Activated T-helper 1 cell treated with anti-CD3 and anti-CD28 coated beads, Interleukin-2, amount 50 U/mL, for 16 hours (primary cell): ENCODE results near the gene MYL10.
A peak's percentile ranks its signal among the peaks of the same experiment; 100 is the strongest.
"Not testable (repeated sequence)": the region's sequence is repeated elsewhere in the genome, so short reads cannot be mapped to it uniquely, and the experiment has no call there.

ENCODE experiments used
- DNase-seq, 2 donors: peaks; one replicate each; pipeline ENCODE4 v3.0.0-alpha.2; 2020; ENCODE audit warnings: low read depth in 1 of 2, low spot score in 1 of 2

The MYL10 gene

DNA sequence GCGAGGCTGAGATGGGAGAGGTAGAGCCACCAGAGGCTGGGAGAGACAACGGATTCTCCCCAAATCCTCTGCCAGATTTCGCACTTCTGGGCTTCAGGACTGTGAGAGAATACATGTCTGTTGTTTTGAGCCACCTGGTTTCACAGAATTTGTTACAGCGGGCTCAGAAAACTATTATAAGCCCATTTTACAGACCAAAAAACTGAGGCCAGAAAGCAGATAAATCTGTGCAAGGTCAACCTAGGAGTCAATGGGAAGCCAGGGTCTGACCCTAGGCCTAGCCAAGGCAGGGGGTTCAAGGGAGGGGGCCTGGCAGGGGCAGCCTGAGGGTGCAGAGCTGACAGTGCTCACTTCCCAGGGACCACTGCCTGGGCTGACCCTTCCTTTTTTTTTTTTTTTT is 8.7 kb downstream of the MYL10 start:
- no peak for DNase-seq

DNA sequence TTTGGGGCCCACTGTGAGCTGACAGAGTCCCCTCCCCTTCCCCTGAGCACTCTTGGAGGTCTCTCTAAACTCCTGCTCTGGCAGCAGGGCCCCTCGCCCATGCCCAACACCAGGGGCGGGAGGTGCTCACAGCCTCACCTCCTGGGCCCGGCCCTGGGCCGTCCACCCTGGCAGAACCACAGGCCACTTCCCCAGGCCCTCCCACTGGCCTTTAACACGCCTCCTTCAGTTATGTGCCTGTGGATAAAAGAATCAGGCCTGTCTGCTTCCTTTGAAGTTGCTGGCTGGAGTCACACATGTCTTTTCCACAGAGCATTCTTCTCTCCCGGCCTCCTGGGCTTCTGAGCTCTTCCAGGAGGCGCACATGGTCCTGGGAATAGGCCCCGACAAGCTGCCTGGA is 10.2 kb downstream of the MYL10 start:
- no peak for DNase-seq

DNA sequence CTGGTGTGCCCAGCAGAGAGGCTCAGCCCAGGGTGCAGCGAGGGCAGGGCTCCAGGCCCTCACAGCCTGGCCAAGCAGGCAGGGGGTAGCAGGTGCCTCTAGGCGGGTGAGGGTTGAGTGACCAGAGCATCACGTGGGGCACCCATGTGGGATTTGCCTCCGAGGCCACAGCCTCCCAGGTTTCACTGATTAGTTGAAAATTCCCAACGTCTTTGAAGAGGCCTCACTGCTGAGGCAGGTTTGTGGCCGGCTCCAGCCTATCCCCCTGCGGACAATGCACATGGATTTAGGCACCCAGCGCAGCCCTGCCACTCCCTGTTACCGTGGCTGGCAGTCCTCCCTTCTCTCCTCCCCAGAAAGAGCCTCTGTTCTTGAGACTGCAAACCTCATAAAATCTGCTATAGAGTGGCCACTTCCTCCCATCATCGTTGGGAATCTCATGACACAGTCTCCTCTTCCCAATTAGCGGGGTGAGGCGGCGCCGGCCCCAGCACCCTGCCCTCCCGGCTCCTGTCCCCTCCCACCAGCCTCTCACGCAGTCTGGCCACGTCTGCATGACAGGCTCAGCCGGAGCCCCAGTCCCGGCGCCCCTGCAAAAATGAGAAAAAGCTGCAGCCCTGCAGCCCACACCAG is 10.8 kb downstream of the MYL10 start:
- DNase-seq = no peak

DNA sequence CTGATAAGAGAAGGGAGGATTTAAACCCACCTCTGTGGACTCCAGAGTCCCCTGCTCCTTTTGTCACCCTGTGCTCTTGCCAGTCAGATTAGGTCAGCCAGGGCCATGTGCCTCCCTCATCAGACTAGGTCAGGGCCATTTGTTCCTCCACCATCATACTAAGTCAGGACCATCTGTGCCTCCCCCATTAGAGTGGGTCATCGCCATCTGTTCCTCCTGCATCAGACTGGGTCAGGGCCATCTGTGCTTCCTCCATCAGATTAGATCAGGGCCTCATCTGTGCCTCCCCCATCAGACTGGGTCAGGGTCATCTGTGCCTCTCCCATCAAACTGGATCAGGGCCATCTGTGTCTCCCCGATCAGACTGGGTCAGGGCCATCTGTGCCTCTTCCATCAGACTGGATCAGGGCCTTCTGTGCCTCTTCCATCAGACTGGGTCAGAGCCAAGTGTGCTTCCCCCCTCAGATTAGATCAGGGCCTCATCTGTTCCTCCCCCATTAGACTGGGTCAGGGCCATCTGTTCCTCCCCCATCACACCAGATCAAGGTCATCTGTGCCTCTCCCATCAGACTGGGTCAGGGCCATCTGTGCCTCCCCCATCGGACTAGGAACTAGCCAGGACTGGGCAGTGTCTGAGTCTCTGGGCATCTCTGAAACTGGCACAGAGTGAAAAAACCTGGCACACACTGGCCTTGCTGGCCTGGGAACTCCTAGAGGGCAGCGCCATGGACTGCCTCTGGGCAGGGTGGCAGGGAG is 11.5 kb downstream of the MYL10 start:
- DNase-seq = no peak

DNA sequence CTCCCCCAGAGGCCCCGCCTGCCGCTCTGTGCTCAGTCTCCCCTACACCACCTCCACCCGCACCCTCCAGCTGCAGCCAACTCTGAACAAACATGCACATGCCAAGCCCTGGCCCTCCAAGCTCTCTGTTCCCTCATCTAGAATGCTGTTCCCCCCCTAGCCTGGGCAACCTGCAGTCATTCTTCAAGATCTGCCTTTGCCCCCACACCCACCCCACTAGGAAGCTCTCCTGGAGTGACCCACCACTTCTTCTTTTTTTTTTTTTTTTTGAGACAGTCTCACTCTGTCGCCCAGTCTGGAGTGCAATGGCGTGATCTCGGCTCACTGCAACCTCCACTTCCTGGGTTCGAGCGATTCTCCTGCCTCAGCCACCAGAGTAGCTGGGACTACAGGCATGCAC is 13.7 kb downstream of the MYL10 start:
- no peak for DNase-seq

DNA sequence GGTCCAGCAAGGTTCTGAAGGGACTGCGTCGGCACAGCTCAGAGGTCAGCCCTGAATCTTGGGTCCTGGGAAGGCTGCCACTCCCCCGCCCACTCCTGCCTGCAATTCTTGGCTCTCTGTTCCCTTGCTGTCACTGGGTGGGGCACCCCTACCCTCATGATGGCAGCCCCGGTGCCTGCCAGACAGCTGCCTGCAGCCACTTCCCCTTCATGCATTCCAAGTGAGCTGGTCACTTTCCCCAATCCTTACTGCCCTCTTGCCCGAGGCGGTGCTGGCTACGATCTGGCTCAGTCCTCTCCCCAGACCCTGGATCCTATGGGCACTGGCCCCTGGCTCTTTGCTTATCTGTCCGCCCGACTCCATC is 14.2 kb downstream of the MYL10 start:
- DNase-seq = no peak

DNA sequence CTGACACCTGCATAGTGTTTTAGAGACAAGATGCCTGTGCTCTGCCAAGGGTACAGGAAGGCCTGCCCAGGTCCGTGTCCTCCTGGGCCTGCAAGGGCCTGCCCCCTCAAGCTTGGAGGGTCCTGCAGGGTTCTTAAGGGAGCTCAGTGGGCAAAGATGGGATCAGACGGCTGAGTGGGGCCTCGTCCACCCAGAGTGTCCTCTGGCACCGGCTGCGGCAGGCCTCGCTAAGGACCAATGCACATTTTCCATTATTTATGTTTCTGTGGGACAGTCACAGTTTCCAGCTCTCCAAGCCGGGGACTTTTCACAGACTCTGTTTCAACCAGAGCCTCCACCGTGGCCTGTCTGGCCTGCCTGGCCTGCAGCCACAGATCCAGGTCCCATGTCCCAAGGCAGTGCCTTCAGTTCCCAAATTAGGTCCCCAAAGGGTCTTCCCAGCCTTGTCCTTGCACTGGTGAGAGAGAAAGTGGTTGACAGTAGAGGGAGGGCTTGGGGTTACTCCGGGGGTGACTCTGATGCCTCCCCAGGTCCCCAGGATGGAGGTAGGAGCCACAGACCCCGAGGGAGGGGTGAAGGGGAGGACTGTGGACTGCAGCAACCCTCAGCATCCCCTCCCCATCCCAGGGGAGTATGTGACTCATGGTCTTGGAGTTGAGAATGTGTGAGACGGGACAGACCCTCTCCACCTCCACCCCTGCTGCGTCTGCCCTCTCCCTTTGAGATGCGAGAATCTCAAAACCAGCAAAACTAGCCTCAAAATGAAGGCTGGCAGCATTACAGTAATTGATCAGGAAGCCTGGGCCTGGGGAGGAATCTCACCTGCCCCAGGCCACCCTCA is 14.8 kb downstream of the MYL10 start:
- DNase-seq = no peak

DNA sequence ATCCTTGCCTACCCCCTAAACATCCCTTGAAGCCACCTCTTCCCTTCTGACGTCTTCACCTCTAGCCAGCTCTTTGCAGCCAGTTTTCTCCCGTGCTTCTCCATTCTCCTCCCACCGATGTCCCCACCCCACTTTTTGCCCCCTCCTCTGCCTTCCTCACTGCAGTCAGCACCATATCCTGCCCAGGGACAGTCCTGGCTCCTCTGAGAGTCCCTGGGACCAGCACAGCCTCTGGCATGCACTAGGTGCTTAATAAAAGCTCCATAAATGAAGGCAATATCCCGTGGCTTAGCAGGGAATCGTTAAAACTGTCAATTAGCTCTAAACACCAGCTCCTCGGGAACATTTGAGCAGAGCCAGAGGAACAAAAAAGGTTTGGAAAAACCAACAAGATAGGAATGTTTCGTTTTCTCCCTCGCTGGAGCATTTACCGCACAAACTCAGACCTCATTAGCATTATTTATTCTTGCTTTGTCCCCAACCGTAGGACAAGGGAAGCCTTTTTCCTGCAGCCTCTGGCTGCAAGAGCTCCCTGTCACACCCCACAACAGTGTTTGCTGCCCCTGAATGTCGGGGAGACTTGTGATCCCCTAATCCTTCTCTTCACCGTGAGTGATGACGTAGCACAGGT is 16.1 kb downstream of the MYL10 start:
- DNase-seq = no peak

DNA sequence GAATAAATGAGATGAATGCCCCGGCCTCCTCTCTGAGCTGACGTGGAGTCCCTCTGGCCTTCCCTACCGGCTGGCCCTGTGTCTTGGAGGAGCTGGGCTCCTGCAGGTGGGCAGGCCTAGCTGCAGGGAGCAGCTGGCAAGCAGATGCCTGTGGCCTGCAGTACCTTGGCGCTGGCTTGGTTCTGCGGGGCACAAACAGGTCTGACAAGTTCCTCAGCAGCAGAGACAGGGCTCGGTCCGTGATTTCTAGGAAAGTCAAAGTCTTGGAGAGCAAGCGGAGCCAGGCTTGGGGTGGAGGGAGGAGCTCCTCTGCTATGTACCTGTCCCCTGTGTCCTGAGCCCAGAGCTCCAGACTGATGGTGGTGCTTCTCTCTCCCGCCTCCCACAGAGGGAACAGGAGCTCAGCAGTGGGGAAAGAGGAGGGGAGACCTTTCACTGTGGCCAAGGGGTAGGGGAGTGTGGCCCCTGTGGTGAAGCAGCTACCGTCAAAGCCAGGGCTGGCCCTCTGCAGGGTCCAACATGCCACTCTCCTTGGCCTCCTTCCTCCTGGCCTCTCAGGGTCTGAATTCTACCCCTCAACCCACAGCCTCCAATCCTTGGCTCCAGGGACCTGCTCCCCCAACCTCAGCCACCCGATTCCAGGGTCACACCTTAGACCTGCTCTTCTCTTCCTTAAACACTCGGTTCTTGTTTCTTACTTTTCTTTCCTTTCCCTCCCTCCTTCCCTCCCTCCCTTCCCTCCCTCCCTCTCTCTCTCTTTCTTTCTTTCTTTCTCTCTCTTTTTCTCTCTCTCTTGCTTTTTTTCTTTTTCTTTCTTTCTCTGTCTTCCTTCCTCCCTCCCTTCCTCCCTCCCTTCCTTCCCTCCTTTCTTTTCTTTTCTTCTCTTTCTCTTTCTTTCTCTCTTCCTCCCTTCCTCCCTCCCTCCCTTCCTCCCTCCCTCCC is 20.1 kb downstream of the MYL10 start:
- DNase-seq = no peak

DNA sequence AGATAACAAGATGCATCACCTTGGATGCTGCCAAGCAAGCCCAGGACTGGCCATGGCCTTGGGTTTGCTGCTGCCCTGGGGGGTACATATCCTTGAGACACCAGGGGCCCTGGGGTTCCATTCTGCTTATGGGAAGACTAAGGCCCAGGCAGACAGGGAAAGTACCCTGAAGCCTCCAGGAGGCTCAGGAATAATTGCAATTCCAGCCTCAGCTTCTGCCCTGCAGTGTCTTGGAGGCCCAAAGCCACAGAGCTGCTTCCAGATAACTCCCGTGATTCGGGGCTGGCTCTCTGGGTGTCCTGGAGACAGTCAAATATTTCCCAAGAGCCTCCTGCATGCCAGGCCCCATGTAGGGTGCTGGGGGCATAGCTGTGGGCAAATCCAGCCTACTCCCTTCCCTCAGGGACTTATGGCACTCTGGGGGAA is 22.6 kb downstream of the MYL10 start:
- DNase-seq = no peak

DNA sequence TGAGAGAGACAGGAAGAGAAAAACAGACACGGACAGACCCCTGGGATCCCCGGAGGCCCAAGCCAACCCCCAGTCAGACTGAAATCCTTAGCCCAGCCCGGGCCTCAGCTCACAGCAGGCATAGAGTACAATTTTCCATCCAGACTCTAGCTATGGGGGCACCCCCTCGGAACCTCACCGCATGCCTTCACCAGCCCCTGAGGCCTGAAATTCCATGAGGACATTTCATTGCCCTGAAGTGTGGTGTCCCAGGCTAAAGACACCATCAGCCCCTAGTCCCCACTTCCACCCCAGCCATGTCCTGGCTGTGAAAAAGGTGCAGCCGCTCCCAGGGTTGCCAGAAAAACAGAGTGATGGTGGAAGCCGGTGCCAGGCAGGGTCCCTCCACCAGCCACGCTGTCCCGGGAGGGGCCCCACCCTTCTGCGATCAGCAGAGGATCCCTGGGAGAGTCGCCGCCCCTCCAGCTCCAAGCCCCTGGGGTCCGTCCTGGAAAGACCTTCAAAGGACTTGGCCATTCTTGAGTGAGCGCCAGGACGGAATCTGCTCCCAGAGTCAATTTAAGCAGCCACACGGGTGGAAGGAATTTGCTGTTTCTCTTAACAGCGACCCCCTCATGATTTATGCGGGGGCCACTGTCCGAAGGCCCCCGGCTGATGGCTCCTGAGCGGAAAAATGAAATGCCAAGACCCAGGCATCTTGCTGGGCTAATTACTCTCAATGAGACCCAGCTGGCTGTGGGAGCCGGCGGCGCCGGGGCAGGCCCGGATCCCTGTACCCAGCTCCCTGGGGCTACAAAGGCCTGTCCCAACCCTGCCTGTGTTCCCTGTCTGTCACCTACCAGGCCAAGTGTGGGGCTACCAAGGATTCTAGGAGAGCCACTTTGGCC is 23.2 kb downstream of the MYL10 start:
- no peak for DNase-seq

DNA sequence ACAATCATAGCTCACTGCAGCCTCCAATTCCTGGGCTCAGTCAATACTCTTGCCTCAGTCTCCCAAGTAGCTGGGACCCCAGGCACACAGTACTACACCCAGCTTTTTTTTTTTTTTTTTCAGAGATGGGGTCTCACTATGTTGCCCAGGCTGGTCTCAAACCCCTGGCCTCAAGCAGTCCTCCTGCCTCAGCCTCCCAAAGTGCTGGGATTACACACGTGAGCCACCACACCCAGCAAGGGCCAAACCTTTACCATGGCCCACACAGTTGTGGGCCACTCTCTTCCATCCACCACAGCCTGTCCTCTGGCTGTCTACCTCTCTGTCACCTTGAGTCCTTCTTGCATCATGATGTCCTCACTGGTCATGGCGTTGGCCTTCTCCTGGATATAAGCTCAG is 24.2 kb downstream of the MYL10 start:
- not testable (repeated sequence) for DNase-seq

DNA sequence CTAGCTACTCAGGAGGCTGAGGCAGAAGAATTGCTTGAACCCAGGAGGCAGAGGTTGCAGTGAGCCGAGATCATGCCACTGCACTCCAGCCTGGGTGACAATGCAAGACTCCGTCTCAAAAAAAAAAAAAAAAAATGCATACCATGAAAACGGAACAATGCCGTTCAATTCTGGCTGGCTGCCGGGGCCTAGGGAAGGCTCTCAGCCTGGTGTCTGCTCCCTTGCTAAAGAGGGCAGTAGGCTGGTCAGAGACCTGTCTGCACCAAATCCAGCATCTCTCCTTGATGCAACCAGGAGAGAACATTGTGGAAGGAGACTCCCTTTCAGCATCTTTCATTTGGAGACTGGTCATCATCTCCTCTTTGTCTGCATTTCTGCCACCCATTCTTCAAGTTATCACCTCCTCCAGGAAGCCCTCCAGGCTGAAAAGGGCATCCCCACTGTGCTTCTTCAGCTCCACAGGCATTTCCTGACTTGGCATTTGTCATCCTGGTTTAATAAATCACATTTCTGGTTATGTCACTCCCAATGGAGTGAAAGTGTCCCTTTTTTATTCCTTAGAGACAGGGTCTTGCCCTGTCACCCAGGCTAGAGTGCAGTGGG is 24.7 kb downstream of the MYL10 start:
- no peak for DNase-seq

DNA sequence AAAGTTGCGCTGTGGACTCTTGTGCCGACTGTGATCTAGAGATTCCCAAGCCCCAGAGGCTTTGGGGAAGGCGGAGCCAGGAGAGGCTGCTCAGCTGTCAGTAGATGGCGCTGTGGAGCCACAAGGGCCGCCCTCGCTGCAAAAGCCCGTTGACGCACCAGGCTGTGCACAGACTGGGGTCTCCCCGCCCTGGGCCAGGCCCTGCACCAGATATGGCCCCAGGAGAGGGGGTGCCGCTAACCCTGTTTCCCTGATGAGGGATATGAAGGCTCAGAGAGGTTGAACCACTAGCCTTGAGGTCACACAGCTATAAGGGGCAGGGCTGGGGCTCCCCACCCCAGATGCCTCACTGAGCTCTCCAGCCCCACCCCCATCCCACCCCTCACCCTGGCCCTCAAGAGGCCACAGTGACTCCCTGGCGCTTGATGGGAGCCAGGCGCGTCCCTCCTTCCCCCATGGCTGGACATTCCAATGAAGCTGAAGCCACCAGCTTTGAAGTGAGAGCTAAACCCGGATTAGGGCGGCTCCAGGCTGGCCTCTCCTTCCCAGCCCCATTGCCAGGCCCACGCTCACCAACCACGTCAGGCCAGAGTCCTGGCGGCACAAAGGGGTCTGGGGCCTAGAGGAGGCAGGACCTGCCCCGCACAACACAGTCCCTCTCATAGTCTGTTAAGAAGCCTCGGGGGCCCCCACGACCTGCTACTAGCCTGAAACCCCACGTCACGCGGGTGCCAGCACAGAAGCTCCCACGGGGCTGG is 26.4 kb downstream of the MYL10 start:
- peak; percentile 35 to 52 for DNase-seq

DNA sequence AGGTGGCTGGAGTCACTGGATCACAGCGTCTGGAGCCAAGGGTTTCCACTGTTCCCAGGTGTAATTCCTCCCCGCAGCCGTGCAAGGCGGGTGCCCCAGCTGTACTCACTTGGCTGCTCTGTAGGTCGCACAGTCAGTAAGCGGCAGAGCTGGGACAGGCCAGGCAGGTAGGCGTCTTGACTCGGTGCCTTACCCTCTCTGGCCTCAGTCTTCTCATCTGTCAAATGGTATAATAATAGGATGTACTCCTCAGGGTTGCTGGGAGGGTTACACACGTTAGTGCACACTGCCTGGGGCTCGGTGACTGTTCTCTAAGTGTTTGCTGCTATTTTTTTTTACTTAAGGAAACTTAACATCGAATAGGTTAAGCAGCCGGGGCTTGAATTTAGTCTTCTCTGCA is 27.0 kb downstream of the MYL10 start:
- no peak for DNase-seq

DNA sequence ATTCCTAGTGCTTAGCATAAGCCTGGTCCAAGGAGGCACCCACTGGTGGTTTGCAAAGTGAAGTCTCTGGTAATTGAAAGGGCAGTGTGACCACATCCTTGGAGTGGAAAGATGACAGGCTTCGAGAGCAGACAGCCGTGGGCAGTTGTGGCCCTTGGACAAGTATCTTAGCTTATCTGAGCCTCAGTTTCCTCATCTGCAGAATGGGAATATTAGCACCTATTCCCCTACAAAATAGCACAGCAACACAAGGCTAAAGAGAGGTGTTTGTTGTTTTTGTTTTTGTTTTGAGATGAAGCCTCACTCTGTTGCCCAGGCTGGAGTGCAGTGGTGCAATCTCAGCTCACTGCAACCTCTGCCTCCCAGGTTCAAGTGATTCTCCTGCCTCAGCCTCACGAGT is 29.3 kb downstream of the MYL10 start:
- DNase-seq = no peak

DNA sequence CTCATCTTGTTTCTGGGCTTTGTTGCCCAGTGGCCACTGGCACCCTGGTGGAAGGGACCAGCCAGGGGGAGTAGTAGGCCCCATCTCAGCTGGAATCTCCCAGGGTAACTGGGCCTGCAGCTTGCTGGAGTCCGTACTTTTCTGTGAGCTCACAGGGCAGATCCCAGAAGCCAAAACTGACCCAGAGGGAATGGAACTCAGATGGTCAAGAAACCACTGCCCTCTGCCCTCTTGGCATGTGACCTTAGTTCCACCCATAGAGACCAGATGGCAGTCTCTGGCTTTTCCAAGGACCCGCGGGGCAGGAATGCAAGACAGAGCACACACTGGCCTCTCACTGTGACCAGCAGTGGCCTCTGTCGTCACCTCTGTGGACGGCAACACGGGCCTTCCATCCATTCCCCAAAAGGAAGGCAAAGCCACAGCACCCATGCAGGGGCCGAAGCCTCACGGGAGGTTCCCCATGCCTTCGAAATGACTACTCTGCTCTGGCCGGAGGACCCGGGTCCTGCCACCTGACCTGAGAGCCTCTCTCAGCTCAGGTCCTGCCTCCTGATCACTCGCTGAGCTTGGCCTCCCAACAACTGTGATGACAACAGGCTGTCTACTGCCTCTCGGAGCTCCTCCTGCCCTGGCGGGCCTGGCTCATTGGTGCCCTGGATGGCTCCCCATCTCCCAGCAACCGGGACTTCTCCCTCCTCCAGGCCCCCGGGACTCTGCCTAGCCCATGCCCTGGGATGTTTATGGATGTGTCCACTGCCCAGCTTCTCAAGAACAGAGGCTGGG is 29.9 kb downstream of the MYL10 start:
- DNase-seq = no peak
